Astrocyte (in vitro differentiated cells and primary cell): ENCODE data around the gene PPP2R3A. TPM values are rescaled to one million over a fixed set of nuclear protein-coding genes. Genes with fewer than 3 reads are reported as not detected.
A peak's percentile ranks its signal among the peaks of the same experiment; 100 is the strongest.

Experiments used
- DNase-seq: peaks from one replicate; pipeline ENCODE4 v3.0.0-alpha.2; 2010; ENCODE audit warnings: low read depth
- FAIRE-seq: peaks from 2 replicates; lab custom pipeline; 2011; peaks lifted over from hg19 to GRCh38; lab: Jason Lieb, UNC
- H2AFZ ChIP-seq: 2 replicates; pipeline ENCODE4 v1.6.0; 2012; ENCODE audit warnings: low read depth, low read length, inconsistent platforms
- H3K27ac ChIP-seq: 2 replicates; pipeline ENCODE4 v1.5.1; 2011; ENCODE audit warnings: low read depth, low read length, inconsistent platforms
- H3K27me3 ChIP-seq: 2 replicates; pipeline ENCODE4 v1.6.0; 2011; ENCODE audit warnings: low read length, inconsistent platforms; ENCODE audit not compliant: insufficient read depth
- H3K36me3 ChIP-seq: 2 replicates; pipeline ENCODE4 v1.5.1; 2011; ENCODE audit warnings: low read length, inconsistent platforms; ENCODE audit not compliant: insufficient read depth
- H3K4me1 ChIP-seq: 2 replicates; pipeline ENCODE4 v1.5.1; 2011; ENCODE audit warnings: low read length, inconsistent platforms; ENCODE audit not compliant: insufficient read depth
- H3K4me2 ChIP-seq: 2 replicates; pipeline ENCODE4 v1.6.0; 2012; ENCODE audit warnings: low read length, inconsistent platforms
- H3K4me3 ChIP-seq: 2 replicates; pipeline ENCODE4 v1.5.1; 2011; ENCODE audit warnings: low read depth, mild to moderate bottlenecking, low read length, inconsistent platforms; ENCODE audit not compliant: insufficient read depth
- H3K79me2 ChIP-seq: 2 replicates; pipeline ENCODE4 v1.6.0; 2012; ENCODE audit warnings: mild to moderate bottlenecking, low read length, inconsistent platforms; ENCODE audit not compliant: insufficient read depth
- H3K9ac ChIP-seq: 2 replicates; pipeline ENCODE4 v1.6.0; 2012; ENCODE audit warnings: mild to moderate bottlenecking, low read length, inconsistent platforms
- H3K9me3 ChIP-seq: 2 replicates; pipeline ENCODE4 v1.5.1; 2012; ENCODE audit warnings: low read depth, mild to moderate bottlenecking, low read length, inconsistent platforms; ENCODE audit not compliant: insufficient read depth
- H4K20me1 ChIP-seq: 2 replicates; pipeline ENCODE4 v1.6.0; 2012; ENCODE audit warnings: low read length, inconsistent platforms; ENCODE audit not compliant: insufficient read depth
- H3K27ac Mint-ChIP-seq: one replicate; pipeline ENCODE4 v1.8.0; 2021; ENCODE audit warnings: mild to moderate bottlenecking, mixed read lengths; ENCODE audit not compliant: unreplicated experiment
- H3K27me3 Mint-ChIP-seq: one replicate; pipeline ENCODE4 v1.8.0; 2021; ENCODE audit warnings: low read depth, mixed read lengths; ENCODE audit not compliant: unreplicated experiment
- H3K36me3 Mint-ChIP-seq: one replicate; pipeline ENCODE4 v1.8.0; 2021; ENCODE audit warnings: low read depth, mixed read lengths; ENCODE audit not compliant: unreplicated experiment
- H3K4me1 Mint-ChIP-seq: one replicate; pipeline ENCODE4 v1.8.0; 2021; ENCODE audit warnings: low read depth, mixed read lengths; ENCODE audit not compliant: unreplicated experiment
- H3K4me3 Mint-ChIP-seq: one replicate; pipeline ENCODE4 v1.8.0; 2021; ENCODE audit warnings: mild to moderate bottlenecking, moderate library complexity, mixed read lengths; ENCODE audit not compliant: unreplicated experiment
- H3K9me3 Mint-ChIP-seq: one replicate; pipeline ENCODE4 v1.8.0; 2021; ENCODE audit warnings: mild to moderate bottlenecking, mixed read lengths; ENCODE audit not compliant: unreplicated experiment
- CTCF ChIP-seq: IDR thresholded peaks from 2 replicates; pipeline ENCODE4 v1.5.1; 2011; ENCODE audit warnings: low read depth, mild to moderate bottlenecking, inconsistent platforms, low read length, moderate library complexity; ENCODE audit not compliant: insufficient read depth
- EZH2 ChIP-seq: IDR thresholded peaks from 2 replicates; pipeline ENCODE4 v1.6.1; 2012; ENCODE audit warnings: mild to moderate bottlenecking, low read length, inconsistent platforms; ENCODE audit not compliant: insufficient read depth
- total RNA-seq: library from RNA; stranded (reverse); gene quantifications from 2 replicates; pipeline ENCODE4 v1.2.1, GENCODE V29; 2021

PPP2R3A gene
- total RNA-seq, 1 donor from 2014 or later: 18.7 TPM

GRCh38 chr3:136022529-136023263 is 57.2 kb downstream of the PPP2R3A start:
- no peaks in the 10 kb centered on the region for H3K27me3 ChIP-seq
- no peak overlapping the region for H3K9ac ChIP-seq
- DNase-seq (no peak), FAIRE-seq (no peak)
- Mint-ChIP-seq H3K36me3 (no peaks in the 10 kb centered on the region), H3K4me1 (peaks cover 29% of the 10 kb centered on the region), H3K27me3 (no peaks in the 10 kb centered on the region), H3K4me3 (peak overlapping the region; percentile 21), H3K9me3 (no peaks in the 10 kb centered on the region), H3K27ac (no peak overlapping the region)
- no peak overlapping the region for H3K4me3 ChIP-seq
- H3K4me2 ChIP-seq: no peak overlapping the region
- H3K36me3 ChIP-seq: peaks cover 7% of the 10 kb centered on the region
- no peak overlapping the region for H3K27ac ChIP-seq
- no peaks in the 10 kb centered on the region for H4K20me1 ChIP-seq
- H2AFZ ChIP-seq: no peak overlapping the region
- H3K4me1 ChIP-seq: peaks cover 3% of the 10 kb centered on the region
- TF ChIP-seq CTCF: no peak
- TF ChIP-seq EZH2: no peak
- no peaks in the 10 kb centered on the region for H3K9me3 ChIP-seq
- peaks cover 27% of the 10 kb centered on the region for H3K79me2 ChIP-seq

GRCh38 chr3:136023264-136023978 is 57.9 kb downstream of the PPP2R3A start:
- TF ChIP-seq CTCF: no peak
- Histone ChIP-seq H2AFZ (no peak overlapping the region), H3K9me3 (no peaks in the 10 kb centered on the region), H3K36me3 (peaks cover 12% of the 10 kb centered on the region), H3K79me2 (peaks cover 23% of the 10 kb centered on the region), H3K27ac (no peak overlapping the region), H3K4me3 (no peak overlapping the region), H3K27me3 (no peaks in the 10 kb centered on the region), H4K20me1 (no peaks in the 10 kb centered on the region), H3K4me2 (no peak overlapping the region), H3K4me1 (peaks cover 3% of the 10 kb centered on the region), H3K9ac (no peak overlapping the region)
- peaks cover 29% of the 10 kb centered on the region for H3K4me1 Mint-ChIP-seq
- FAIRE-seq (peak; percentile 71), DNase-seq (no peak)
- no peaks in the 10 kb centered on the region for H3K27me3 Mint-ChIP-seq
- no peaks in the 10 kb centered on the region for H3K9me3 Mint-ChIP-seq
- no peak overlapping the region for H3K27ac Mint-ChIP-seq
- no peak overlapping the region for H3K4me3 Mint-ChIP-seq
- H3K36me3 Mint-ChIP-seq: no peaks in the 10 kb centered on the region

- peaks cover 14% of the 10 kb centered on the region for H3K79me2 ChIP-seq
- peaks cover 5% of the 10 kb centered on the region for H3K9me3 Mint-ChIP-seq
- H3K4me3 ChIP-seq: no peak overlapping the region
- peaks cover 9% of the 10 kb centered on the region for H4K20me1 ChIP-seq
- peaks cover 23% of the 10 kb centered on the region for H3K36me3 Mint-ChIP-seq
- H3K9me3 ChIP-seq: no peaks in the 10 kb centered on the region
- peaks cover 11% of the 10 kb centered on the region for H3K4me1 Mint-ChIP-seq
- H3K27ac Mint-ChIP-seq: no peak overlapping the region
- H3K36me3 ChIP-seq: peaks cover 2% of the 10 kb centered on the region
- H3K9ac ChIP-seq: no peak overlapping the region
- TF ChIP-seq EZH2 (no peak), CTCF (no peak)
- H3K4me1 ChIP-seq: no peaks in the 10 kb centered on the region
- no peaks in the 10 kb centered on the region for H3K27me3 ChIP-seq
- H2AFZ ChIP-seq: no peak overlapping the region
- FAIRE-seq: no peak
- no peak overlapping the region for H3K4me2 ChIP-seq
- H3K4me3 Mint-ChIP-seq: no peak overlapping the region
- H3K27me3 Mint-ChIP-seq: no peaks in the 10 kb centered on the region
- H3K27ac ChIP-seq: no peak overlapping the region
- no peak for DNase-seq
Measured at GRCh38 chr3:136036306-136036705, 70.8 kb downstream of the PPP2R3A start.
